CD4-positive, alpha-beta T cell treated with Interleukin-6 for 4 hours (primary cell): ENCODE data around the gene TLR6.
"Not testable (repeated sequence)": the region's sequence is repeated elsewhere in the genome, so short reads cannot be mapped to it uniquely, and the experiment has no call there.

Experiments used
- DNase-seq: peaks from one replicate; pipeline ENCODE4 v3.0.0-alpha.2; 2020; ENCODE audit warnings: mixed read lengths

Gene TLR6

DNA sequence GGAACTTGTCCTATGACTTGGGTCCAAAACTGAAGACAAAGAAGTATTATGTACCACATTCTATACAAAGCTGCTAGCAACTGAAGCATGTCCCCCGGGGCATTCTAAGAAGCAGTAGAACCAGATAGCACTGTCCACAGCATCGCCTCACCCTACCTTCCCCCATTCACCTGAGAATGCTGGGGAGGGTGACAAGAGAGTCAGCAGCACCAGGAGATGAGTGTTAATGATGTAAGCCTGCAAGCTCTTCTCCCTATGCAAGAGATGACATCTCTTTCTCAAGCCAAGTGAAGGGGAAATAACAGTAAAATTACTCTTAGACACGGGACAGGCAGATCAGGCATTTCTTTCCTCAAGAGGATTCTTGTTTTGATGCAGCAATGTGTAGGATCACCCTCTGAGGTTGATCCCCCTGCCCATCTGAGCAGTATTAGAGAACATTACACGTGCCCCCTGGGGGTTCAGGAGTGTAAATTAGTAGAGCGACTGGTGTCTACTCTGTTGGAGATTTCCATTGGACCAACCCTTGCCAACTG is 38.1 kb downstream of the TLR6 start:
- no peak for DNase-seq

- no peak for DNase-seq
These were observed 40.5 kb downstream of the TLR6 start for GRCh38 chr4:38815885-38816782.

DNA sequence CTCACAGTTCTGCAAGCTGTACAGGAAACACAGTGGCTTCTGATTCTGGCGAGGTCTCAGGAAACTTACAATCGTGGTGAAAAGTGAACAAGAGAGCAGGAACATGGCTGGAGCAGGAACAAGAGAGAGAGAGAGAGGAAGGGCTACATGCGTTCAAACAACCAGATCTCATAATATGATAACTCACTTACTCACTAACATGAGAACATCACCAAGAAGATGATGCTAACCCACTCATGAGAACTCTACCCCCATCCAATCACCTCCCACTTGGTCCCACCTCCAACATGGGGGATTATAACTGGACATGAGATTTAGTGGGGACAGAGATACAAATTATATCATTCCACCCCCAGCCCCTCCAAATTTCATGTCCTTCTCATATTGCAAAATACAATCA is 42.2 kb downstream of the TLR6 start:
- DNase-seq, result no peak

- no peak for DNase-seq
These were observed 45.3 kb downstream of the TLR6 start for GRCh38 chr4:38811297-38811696.

DNA sequence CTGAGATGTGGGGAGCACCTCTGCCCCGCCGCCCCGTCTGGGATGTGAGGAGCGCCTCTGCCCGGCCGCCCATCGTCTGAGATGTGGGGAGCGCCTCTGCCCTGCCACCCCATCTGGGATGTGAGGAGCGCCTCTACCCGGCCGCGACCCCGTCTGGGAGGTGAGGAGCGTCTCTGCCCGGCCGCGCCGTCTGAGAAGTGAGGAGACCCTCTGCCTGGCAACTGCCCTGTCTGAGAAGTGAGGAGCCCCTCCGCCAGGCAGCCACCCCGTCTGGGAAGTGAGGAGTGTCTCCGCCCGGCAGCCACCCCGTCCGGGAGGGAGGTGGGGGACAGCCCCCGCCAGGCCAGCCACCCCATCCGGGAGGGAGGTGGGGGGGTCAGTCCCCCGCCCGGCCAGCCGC is 49.2 kb downstream of the TLR6 start:
- DNase-seq, result not testable (repeated sequence)

GRCh38 chr4:38806251-38806650 is 50.4 kb downstream of the TLR6 start:
- not testable (repeated sequence) for DNase-seq

DNA sequence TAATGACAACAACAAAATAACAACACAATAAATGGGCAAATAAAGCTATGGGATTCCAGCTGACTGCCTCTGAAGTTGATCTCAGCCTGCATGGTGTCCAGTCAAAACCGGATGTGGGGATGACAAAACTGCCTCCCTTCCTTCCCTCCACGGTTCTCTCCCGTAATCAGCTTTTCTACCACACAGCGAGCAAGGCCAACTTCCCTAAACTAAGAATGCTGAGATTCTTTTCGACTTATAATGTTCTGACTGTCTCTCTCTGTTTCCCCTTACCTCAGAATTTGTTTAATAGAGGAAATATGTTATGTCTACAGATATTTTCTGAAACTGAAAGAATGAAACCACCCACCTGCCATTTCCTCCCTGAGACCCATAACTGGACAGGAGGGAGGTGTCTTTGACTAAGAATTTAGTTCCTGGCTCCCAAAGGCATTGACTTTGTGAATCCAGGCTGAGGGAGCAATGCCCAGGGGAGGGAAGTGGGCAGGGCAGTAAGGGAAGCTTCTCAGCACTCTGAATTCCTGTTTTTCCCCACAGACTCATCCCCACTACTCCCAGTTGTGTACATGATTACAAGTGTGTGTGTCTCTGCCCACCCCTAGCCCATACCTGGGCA is 51.0 kb downstream of the TLR6 start:
- peak; percentile 33 for DNase-seq

DNA sequence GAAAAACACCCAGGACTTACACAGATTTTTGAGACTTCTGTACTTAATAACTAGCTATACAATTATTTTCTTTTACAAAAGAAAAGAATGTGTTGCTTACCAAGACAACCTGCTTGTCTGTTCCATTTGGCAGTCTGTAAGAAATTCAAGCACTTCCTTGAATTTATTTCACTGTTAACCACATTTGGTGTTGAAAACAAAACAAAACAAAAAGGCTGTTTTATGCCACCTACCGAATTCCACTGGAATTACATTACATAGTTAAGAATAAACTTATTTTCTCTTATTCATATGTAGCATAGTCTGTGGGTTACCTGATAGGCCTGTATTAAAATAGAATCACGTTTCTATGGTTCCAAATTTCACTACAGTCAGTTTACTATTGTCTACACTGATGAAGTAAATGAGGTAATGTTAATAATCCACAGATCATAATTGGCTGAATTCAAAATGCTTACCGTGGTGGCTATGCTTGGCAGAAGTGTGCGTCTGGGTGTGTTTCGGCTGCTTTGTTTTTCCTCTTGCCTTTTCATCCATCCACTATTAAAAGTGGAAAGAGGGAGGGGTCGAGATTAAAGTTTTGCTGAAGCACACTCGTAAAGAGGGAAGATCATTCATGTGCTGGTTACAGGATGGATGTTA is 51.8 kb downstream of the TLR6 start, which contains the start of gene TLR1:
TLR1 (minus strand) TSS at position 138 of the 642 bp plus-strand sequence. CDS start 5,960 bp downstream, outside the sequence.
- no peak for DNase-seq

- peak; percentile 43 for DNase-seq
These were observed 52.6 kb downstream of the TLR6 start for GRCh38 chr4:38803833-38804653.

DNA sequence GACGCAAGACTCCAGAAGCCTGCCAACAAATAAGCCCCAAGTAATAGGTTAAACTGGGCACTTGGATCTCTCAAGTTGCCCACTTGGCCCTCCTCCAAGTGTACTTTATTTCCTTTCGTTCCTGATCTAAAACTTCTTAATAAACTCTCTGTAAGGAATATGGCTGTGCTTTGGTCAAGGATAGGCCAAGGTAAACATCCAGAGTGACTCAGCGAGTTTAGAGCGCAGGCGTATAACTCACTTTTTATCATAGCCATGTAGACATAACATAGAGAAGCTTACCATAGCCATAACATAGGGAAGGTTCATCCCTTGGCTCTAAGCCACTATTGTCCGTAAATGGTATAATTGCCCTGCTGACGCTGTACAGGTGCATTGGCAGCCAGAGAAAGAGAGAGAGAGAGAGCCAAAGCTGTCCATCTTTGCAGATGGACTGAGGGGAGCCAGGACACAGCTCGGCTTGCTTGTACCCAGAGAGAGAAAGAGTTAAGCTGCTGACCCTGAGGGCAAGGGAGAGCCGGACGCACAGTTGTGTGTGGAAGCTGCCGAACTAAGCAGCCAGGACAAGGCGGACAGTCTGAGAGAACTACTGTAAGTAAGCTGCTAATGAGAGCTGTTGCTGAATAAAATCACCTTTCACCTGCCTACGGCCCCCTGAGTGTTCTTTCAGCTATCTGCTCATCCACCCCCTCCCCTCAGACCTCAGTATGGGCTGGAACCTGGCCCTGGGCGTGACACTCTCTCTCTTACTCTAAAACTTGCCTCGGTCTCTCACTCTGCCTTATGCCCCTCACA is 53.9 kb downstream of the TLR6 start:
- no peak for DNase-seq

DNA sequence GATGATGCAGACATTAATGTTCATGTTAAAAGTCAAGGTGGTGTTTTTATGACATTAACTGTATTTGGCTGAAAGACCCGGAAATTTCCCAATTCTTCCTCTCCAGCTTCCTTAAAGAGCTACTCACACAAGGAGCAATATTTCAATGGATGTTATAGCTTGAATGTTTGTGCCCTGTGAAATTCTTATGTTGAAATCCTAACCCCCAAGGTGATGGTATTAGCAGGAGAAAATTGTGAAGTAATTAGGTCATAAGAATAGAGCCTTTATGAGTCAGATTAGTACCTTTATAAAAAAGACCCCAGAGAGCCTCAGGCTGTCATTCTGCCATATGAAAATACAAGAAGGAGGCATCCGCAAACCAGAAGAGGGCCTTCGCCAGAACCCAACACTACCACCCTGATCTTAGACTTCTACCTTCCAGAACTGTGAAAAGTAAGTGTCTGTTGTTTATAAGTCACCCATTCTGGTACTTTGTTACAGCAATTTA is 55.6 kb downstream of the TLR6 start:
- DNase-seq, result no peak

DNA sequence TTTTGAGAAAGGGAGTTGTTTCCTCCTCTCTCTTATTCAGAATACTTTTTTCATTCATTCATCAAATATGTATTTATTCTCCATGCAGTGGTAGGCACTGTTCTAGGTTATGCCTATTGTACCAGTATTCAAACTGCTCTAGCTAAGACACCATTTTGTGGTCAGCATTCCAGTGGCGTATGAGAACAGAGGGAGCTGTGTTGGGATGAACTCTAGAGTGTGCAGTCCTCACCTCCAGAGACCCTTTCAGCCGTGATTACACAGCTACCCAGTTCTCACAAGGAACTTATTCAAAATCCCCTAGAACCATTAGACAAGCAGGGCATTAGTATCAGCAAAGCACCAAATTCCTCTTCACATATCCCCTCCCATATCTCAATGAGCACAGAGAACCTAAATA is 56.3 kb downstream of the TLR6 start:
- no peak for DNase-seq

DNA sequence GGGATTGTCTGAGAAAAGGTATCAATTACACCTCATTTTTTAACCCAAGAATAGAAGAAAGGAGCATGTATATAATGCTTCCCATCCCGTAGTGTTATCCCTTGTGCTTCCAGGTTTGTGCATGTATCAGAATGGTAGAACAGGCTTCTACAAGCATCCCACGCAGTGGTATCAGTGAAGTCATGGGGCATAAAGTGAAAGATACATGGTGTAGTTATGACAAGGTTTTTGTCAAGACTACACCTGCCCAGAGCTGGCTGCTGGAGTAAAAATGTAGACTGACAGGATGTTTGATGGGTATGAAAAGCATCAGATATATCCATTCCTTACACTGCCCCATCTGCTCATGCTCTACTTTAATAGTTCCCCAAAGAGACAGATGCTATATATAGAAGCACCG is 61.5 kb downstream of the TLR6 start:
- DNase-seq, result no peak

GRCh38 chr4:38794051-38794450 is 62.6 kb downstream of the TLR6 start:
- DNase-seq, result no peak

DNA sequence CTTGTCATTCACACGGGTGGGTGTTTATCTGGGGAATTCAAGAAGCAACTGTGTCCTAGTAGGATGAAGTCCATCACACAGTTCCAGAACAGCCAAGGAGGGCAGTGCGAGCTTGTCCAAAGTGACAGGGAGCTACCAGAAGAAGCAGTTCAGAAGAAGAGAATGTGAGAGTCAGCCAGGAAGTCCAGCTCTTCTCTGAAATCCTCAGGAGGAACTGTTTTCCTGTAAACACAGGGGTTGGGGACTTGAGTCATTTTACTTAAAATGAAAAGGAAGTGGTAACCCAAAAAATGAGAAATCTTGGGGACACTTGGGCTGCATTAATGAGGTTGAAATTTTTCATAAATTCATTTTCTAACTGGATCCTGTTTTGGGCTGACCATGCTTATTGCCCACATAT is 65.6 kb downstream of the TLR6 start:
- no peak for DNase-seq

DNA sequence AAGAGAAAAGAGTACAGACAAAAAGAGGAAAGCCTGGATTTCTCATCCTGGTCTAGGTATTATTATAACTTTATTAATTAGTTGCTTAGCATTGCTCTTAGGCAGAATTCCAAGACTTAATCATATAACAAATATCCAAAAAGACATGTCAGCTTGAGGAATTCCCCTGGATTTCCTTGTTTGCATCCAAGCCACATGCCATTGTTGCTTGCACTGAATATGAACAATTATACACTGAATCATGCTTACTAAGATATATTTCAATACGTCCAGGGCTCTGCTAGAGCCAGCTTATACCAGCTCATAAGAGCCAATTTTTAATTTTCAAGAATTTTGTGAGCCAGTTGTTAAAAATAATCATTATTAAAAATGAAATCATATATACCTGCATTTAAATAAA is 68.3 kb downstream of the TLR6 start:
- no peak for DNase-seq

DNA sequence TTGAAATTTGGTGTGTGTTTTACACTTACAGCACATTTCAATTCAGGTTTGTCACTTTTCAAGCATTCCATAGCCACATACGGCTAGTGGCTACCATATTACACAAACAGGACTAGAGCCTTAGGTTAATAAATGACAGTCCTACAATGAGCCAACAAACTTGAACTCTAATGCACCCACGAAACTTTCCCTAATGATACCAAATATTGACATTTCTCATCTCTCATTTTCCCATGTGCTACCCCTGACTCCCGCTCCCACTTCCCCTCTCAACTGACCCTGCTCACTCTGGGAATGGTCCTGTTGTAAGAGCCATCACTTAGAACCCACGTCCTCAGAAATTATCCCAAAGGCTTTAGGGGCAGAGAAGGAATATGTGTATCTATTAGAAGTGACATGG is 68.9 kb downstream of the TLR6 start:
- DNase-seq, result no peak

GRCh38 chr4:38785901-38786402 is 70.7 kb downstream of the TLR6 start:
- no peak for DNase-seq

DNA sequence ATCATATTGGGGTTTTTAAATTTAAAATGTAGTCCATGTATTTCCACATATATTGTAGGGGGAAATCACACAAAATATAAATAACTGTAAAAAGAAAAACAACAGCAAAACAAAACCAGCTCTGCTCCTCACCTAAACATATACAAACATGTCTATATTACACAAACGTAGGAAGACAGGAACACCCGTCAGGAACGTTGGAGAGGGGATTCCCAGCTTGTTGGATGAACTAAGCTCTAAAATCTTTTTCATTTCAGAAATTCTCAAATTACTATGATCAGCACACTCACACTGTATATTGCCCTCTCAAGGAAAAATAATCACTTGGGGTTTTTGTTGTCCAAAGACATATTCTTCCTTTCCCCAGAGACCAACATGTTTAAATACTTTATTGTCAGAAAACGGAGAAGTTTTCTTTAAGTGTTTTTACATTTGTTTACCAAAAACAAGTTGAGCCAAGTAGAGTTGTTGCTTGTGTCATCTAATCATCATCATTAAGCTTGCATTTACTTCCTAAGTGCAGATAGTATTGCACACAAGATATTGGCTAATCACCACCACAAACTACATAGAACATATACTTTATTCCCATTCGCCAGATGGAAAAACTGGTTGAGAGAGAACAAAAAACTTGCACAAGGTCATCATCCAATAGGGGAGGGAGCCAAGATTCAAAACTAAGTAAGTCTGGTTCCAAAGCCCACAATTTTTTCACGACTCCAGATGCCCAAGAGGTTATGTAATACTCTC is 71.4 kb downstream of the TLR6 start:
- DNase-seq, result no peak

DNA sequence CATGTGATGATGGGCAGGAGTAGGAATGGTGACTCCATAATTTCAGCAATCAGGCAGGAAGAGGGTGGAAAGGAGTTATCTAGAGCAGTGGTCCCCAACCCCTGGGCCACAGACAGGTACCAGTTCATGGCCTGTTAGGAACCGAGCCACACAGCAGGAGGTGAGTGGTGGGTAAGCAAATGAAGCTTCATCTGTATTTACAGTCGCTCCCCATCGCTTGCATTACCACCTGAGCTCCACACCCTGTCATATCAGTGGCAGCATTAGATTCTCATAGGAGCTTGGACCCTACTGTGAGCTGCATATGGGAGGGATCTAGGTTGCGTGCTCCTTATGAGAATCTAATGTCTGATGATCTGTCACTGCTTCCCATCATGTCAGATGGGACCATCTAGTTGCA is 72.5 kb downstream of the TLR6 start:
- no peak for DNase-seq

DNA sequence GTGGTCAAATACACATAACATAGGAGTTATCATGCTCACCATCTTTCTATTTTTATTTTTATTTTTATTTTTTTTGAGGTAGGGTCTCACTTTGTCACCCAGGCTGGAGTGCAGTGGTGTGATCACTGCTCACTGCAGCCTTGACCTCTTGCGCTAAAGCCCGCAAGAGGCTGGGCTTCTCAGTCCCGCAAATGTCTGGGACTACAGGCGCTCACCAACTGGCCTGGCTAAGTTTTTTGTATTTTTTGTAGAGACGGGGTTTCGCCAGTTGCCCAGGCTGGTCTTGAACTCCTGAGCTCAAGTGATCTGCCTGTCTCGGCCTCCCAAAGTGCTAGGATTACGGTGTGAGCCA is 73.5 kb downstream of the TLR6 start:
- DNase-seq, result no peak
